HG03469 (cell line): ENCODE results near the gene MRPS27.
A peak's percentile ranks its signal among the peaks of the same experiment; 100 is the strongest.

Experiments used
- ATAC-seq: cut with Tn5 transposase; IDR thresholded peaks from one replicate; pipeline ENCODE4 v1.9.1; 2021; ENCODE audit warnings: mild to moderate bottlenecking, moderate library complexity, moderate number of reproducible peaks; ENCODE audit not compliant: unreplicated experiment

MRPS27 gene

GRCh38 chr5:72319976-72320752, at the start of gene MRPS27, which contains the start of gene PTCD2:
MRPS27 (minus strand) TSS chr5:72320240; CDS start chr5:72320221, 19 bp downstream.
PTCD2 (plus strand) TSS chr5:72320373; CDS start chr5:72320383, 10 bp downstream.
- peak; percentile 92 for ATAC-seq

- ATAC-seq: no peak
Measured at GRCh38 chr5:72369711-72370110, 49.7 kb upstream of the MRPS27 start.

DNA sequence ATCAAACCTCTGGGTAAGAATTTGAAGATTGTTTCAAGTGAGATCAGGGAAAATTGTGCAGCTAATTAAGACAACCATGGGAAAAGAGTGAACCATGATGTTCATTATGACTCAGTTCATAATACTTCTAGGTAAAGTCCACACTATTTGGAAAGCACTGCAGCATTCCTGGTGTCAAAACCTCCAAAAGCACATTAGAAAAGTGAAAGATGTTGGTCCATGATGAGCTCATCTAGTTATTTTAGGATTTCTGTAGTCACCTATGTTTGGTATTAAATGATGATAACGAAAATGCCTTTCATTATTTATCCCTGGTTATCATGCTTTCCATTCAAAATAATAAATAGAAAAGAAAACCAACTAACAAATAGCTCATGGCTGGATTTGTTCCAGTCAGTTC, 49.3 kb upstream of the MRPS27 start:
- no peak for ATAC-seq

DNA sequence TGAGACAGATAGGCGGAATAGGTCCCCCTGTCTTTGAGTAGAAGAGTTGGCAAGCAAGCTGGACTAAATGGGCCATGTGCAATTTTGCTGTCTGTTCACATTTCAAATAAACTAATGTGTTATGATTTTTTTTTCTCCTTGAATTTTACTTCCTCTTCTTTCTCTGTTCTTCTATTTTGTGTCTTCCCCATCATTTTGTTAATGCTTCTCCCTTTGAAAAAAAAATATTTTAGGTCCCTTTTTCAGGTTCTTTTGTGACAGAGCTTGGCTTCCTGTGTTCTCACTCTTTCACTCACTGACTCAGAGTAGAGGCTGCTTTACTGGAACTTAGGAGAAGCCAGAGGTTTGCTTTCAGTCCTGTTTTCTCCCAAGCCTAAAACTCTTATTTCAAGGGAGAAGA, 48.2 kb upstream of the MRPS27 start:
- ATAC-seq: no peak

- no peak for ATAC-seq
Measured at GRCh38 chr5:72366324-72366976, 46.4 kb upstream of the MRPS27 start.

DNA sequence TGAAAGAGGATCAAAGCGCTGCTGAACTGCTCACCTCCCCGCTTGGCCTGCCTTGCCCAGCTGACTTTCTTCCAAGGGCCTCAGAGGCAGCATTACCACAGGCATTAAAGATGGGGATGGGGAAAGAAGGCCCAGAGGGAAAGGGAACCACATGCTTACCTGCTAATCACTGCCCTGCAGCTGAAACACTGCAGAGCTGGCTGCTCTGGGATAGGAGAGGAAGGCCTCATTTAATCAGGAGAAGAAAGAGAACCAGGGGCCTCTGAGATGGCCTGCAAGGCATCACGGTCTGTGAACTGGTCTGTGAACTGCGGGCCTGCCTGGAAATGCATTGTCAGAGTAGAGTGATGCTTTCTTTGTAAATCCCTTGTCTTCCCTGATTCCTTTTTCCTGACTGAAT, 44.9 kb upstream of the MRPS27 start:
- no peak for ATAC-seq

- ATAC-seq: no peak
Measured at GRCh38 chr5:72364171-72364570, 44.1 kb upstream of the MRPS27 start.

DNA sequence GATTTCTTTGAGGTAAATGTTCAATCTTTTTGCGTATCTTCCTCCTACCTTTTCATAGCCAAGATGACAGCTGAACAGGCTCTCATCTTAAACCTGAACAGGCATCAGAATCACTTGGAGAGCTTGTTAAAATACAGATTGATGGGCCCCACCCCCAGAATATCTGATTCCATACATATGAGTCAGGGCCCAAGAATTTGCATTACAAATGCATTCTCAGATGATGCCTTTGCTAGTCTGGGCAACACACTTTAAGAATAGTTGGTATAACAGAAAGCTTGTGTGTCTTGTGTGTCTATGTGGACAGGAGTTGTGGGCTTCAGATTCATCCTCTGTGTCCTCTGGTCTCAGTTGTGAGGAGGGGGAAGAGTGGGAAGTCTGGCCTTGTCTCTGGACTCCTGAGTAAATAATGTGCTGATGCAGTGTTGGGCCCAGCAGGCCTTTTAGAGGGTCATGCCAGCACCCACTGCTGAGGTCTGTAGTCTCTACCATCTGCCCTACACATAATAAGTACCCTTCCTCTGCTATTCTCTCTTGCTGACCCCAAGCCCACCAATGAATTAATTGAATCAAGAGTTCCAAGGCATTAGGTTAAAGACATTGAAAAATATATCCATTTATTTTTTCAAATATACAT, 43.2 kb upstream of the MRPS27 start:
- ATAC-seq: no peak

DNA sequence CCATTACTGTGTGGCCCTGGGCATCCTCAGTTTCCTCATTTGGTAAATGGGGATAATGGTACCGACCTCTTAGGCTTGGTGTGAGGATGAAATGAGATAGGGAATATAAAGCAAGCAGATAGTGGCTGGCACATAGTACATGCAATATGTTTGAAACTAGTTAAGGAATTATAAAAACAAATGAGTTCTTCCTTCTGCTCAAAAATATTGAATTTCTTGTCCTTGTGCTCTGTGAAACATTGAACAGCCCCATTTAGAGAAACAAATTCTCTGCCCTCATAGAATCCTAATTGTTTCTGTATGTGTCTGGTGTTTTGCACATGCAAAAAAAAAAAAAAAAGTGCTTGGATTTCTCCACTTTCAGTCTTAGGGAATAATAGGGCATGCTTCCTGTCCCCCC, 39.8 kb upstream of the MRPS27 start:
- no peak for ATAC-seq

- ATAC-seq: no peak
Measured at GRCh38 chr5:72358925-72359324, 38.9 kb upstream of the MRPS27 start.

DNA sequence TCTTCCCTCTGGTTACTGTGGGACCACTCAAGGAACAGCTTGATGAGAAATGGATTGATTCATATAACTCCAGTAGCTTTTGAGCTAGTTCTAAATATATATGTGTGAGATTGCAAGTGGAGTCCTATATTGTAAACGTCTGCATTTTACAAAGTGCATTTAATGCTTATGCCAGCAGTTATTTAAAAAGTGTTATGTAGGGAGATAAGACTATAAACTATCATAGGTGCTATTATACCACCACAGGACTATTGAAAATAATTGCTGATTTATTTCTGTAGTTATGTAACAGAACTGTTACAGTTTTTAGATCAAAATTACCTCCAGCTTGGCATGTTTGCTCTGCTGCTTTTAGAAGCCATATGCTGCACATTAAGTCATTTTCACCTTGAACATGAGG, 36.3 kb upstream of the MRPS27 start:
- no peak for ATAC-seq

DNA sequence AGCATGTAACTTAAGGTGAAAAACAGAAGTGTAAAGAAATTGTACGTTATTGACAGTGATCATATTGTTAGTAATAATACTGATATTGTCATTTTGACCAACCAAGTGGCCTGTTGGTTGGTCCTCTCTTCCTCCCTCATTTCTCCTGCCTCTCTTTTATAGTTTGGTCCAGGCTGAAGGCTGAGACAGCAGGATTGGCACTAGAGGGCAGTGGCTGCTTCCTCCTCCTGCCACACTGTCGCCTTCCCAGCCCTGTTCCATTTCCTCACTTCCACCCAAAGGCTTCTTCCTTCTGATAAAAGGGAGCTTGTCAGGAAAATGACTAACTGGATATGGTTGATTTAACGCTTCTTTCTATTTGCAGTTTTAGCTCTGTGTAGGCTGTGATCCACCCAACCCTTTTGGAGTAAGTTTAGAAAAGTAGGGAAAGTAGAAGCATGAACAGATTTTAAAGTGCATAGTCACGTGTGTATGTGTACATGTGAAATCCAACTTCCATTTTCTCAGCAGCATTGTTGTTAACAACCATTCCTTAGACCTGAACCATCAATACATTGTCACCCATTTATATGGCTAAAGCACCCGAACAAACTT, 35.8 kb upstream of the MRPS27 start:
- ATAC-seq: no peak

DNA sequence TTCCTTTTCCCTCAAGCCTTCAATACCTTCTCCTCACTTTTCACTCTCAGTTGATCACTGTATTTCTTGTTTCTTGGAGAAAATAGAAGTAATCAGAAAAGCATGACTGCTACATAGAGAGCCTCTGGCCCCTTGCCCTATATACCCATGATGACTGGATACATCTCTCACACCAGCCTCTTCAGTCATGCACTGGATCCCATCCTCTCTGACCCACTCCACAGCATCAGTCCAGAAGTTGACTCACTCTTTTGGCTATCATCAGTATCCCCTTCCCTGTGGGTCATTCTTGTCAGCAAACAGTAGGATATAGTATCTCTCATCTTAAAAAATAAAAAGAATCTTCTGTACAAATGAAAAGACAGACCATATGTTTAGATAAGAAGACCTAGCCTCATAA, 33.0 kb upstream of the MRPS27 start:
- no peak for ATAC-seq

- ATAC-seq: no peak
Measured at GRCh38 chr5:72352616-72353015, 32.6 kb upstream of the MRPS27 start.

- ATAC-seq: no peak
Measured at GRCh38 chr5:72351376-72351775, 31.3 kb upstream of the MRPS27 start.

- no peak for ATAC-seq
Measured at GRCh38 chr5:72347801-72348308, 27.8 kb upstream of the MRPS27 start.

DNA sequence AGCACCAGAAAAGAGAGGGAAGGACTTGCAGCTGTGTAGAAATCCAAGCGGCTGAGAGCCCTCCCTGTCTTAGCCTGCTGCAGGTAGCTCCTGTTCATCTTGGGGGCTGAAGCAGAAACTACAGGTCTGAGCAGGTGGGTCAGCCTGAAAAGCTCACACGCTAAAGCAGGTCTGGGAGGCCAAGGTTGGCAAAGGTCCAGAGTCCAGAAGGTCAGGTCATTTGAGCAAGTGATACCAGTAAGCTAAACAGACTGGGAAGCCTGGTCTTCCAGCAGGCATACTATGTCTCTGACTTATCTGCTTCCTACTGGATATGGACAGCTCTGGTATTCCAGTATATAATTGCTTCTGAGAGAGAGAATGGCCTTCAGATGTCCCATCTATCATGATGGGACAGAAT, 26.4 kb upstream of the MRPS27 start:
- no peak for ATAC-seq

DNA sequence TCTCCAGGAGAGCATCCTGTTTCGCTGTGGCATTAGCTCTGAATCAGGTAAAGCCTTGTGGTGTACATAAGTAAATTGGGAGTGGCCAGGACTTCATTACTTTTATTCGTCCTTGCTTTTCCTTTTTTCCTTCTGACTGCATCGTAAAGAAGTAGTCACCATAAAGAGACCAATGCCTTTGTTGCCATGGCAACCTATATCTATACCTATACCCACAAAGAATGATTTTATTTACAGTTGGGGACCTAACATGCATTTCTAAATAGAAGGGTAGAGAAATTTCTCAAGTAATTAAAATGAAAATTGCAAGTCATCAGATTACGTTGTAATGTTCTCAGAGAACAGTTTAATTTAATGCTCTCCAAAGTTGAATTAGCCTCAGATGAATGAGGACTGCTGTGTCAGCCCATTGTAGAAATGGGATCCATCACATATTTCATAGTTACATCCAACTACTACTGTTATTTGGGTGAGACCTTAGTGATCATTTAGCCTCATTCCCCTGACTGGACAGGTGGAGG, 18.7 kb upstream of the MRPS27 start:
- no peak for ATAC-seq

GRCh38 chr5:72337159-72337558, 17.1 kb upstream of the MRPS27 start:
- no peak for ATAC-seq

GRCh38 chr5:72330712-72331111, 10.7 kb upstream of the MRPS27 start:
- ATAC-seq: no peak

- no peak for ATAC-seq
Measured at GRCh38 chr5:72328172-72328571, 8.1 kb upstream of the MRPS27 start.
